Endothelial cell (in vitro differentiated cells): ENCODE results near the gene SET. TPM values are rescaled to one million over a fixed set of nuclear protein-coding genes. Genes with fewer than 3 reads are reported as not detected.
"Not testable (repeated sequence)": the region's sequence is repeated elsewhere in the genome, so short reads cannot be mapped to it uniquely, and the experiment has no call there.

Experiments
- DNase-seq: peaks from one replicate; pipeline ENCODE4 v3.0.0; 2021; ENCODE audit warnings: low spot score
- H3K27ac Mint-ChIP-seq: one replicate; pipeline ENCODE4 v1.8.0; 2021; ENCODE audit warnings: mixed read lengths, inconsistent platforms; ENCODE audit not compliant: unreplicated experiment
- H3K27me3 Mint-ChIP-seq: one replicate; pipeline ENCODE4 v1.8.0; 2021; ENCODE audit warnings: mild to moderate bottlenecking, moderate library complexity, mixed read lengths, inconsistent platforms; ENCODE audit not compliant: unreplicated experiment
- H3K36me3 Mint-ChIP-seq: one replicate; pipeline ENCODE4 v1.8.0; 2021; ENCODE audit warnings: mild to moderate bottlenecking, low read depth, mixed read lengths, inconsistent platforms; ENCODE audit not compliant: unreplicated experiment
- H3K4me1 Mint-ChIP-seq: one replicate; pipeline ENCODE4 v1.8.0; 2021; ENCODE audit warnings: mild to moderate bottlenecking, mixed read lengths, inconsistent platforms; ENCODE audit not compliant: unreplicated experiment
- H3K4me3 Mint-ChIP-seq: one replicate; pipeline ENCODE4 v1.8.0; 2021; ENCODE audit warnings: mild to moderate bottlenecking, mixed read lengths, inconsistent platforms; ENCODE audit not compliant: unreplicated experiment
- H3K9me3 Mint-ChIP-seq: one replicate; pipeline ENCODE4 v1.8.0; 2021; ENCODE audit warnings: mixed read lengths, inconsistent platforms; ENCODE audit not compliant: unreplicated experiment
- total RNA-seq: library from RNA; stranded (reverse); fragmentation: NEBNext Ultra II Directional; extraction: Animal tissue kit (Norgen Biotek cat#: 25700); gene quantifications from one replicate; pipeline ENCODE4 v1.2.1, GENCODE V29; 2021; ENCODE audit not compliant: unreplicated experiment
- TF ChIP-seq, protein P1 (sequence below): fragments of 200-600 bp; sonication (generic); IDR thresholded peaks from one replicate; pipeline ENCODE4 v1.5.0; 2021; ENCODE audit warnings: antibody characterized with exemption; ENCODE audit not compliant: unreplicated experiment

The SET gene
- total RNA-seq, 1 donor from 2014 or later: 420 TPM

DNA sequence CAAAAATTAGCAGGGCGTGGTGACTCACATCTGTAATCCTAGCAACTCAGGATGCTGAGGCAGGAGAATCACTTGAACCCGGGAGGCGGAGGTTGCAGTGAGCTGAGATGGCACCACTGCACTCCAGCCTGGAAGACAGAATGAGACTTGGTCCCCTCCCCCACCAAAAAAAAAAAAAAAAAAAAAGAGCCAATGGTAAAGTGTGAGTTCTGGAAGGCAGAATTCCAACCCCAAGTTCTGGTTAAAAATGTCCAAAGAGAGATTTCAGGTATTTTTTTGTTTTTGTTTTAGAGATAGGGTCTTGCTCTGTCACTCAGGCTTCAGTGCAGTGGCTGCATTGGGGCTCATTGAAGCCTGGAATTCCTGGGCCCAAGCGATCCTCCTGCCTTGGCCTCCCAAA is 1.6 kb upstream of the SET start:
- peaks cover 11% of the 10 kb centered on the region for H3K27me3 Mint-ChIP-seq
- no peak for DNase-seq
- H3K9me3 Mint-ChIP-seq: no peaks in the 10 kb centered on the region
- H3K4me3 Mint-ChIP-seq: peak overlapping the region; percentile 94
- TF ChIP-seq, protein P1, sequence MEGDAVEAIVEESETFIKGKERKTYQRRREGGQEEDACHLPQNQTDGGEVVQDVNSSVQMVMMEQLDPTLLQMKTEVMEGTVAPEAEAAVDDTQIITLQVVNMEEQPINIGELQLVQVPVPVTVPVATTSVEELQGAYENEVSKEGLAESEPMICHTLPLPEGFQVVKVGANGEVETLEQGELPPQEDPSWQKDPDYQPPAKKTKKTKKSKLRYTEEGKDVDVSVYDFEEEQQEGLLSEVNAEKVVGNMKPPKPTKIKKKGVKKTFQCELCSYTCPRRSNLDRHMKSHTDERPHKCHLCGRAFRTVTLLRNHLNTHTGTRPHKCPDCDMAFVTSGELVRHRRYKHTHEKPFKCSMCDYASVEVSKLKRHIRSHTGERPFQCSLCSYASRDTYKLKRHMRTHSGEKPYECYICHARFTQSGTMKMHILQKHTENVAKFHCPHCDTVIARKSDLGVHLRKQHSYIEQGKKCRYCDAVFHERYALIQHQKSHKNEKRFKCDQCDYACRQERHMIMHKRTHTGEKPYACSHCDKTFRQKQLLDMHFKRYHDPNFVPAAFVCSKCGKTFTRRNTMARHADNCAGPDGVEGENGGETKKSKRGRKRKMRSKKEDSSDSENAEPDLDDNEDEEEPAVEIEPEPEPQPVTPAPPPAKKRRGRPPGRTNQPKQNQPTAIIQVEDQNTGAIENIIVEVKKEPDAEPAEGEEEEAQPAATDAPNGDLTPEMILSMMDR: no peak
- H3K27ac Mint-ChIP-seq: no peak overlapping the region
- peaks cover 18% of the 10 kb centered on the region for H3K36me3 Mint-ChIP-seq
- peaks cover 46% of the 10 kb centered on the region for H3K4me1 Mint-ChIP-seq

DNA sequence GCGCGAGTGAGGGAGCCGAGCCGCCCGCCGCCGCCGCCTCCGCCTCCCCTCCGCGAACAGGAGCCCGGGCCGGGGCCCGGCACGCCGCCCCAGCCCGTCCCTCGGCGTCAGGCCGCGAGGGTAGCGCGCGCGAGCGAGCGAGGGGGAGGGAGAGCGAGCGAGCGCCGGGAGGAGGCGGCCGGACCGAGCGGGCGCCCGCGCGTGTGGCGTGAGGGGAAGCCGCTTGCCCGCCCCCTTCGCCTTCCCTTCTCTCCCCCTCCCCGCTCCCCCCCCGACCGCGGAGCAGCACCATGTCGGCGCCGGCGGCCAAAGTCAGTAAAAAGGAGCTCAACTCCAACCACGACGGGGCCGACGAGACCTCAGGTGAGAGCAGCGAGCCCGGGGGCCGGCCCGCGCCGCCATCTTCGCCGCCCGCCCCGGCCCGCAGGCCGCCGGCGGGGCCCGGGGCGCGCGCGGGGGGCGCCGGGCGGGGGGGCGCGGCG is 312 bp downstream of the SET start:
- Mint-ChIP-seq H3K27me3 (peaks cover 9% of the 10 kb centered on the region), H3K27ac (no peak overlapping the region), H3K9me3 (no peaks in the 10 kb centered on the region), H3K36me3 (peaks cover 24% of the 10 kb centered on the region), H3K4me3 (no peak overlapping the region), H3K4me1 (peaks cover 39% of the 10 kb centered on the region)
- TF ChIP-seq, protein P1: no peak
- DNase-seq: no peak

DNA sequence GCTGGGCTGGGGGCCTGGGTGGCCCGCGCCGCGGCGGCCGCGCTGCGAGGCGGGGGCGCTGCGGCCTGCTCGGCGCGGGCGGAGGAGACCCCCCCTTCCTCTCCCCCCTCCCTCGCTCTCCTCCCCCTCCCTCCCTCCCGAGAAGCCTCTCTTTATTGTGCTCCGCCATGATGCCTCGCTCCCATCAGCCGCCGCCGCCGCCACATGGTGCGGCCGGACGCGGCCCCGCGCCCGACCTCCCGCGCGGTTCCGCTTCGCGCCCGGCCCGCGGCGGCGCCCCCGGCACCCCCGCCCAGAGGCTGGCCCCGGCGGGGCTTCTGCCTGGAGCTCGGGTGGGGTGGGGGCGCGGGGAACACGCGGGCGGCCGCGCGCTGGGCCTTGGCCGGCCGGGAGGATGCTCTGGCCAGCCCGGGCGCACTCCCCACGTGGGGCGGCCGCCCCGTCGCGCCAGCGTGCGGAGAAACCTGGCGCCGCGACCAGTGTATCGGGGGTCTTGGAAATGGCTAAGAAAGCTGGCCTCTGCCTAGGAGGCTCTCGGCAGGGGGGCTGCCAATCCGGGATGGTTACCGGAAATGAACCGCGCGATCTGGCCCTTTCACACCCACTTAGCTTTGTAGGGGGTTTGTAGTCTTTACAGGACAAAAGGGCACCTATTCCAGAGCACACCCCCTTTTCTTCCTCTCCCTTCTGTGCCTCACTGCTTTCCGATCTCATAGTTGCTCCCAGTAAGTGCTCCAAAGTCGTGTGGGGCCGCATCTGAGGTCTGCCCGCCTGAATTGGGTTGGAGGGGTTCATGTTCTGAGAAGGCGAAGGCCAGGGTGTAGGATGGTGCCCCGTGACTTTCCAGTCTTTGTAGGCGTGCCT is 1.0 kb downstream of the SET start:
- Mint-ChIP-seq H3K4me1 (peaks cover 32% of the 10 kb centered on the region), H3K36me3 (peaks cover 24% of the 10 kb centered on the region), H3K4me3 (peak overlapping the region; percentile 100)

DNA sequence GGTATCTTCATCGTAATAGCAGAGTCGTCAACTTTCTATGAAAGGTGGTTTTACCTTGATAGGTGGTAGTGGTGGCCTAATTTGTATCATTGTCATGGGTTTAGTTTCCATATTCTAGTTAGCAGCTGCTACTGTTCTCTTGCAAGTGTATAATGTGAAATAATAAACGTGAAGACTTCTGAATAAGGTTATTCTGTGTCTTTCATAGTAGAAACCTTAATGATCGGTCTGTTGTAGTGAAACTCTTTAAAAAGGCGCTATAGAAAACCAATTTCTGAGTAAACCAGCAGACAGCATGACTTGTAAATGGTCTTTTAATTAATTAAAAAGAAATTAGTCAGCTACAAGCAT is 1.6 kb downstream of the SET start:
- Mint-ChIP-seq H3K27me3 (peaks cover 5% of the 10 kb centered on the region), H3K9me3 (no peaks in the 10 kb centered on the region), H3K36me3 (peaks cover 24% of the 10 kb centered on the region), H3K27ac (peak overlapping the region; percentile 97), H3K4me1 (peaks cover 27% of the 10 kb centered on the region), H3K4me3 (peak overlapping the region; percentile 100)
- TF ChIP-seq, protein P1: no peak
- DNase-seq: no peak

More for the DNA sequence above, 1.0 kb downstream of the SET start:
- H3K27me3 Mint-ChIP-seq: peaks cover 5% of the 10 kb centered on the region
- DNase-seq: peak; percentile 41
- peak overlapping the region; percentile 97 for H3K27ac Mint-ChIP-seq
- H3K9me3 Mint-ChIP-seq: no peaks in the 10 kb centered on the region
- TF ChIP-seq, protein P1: no peak

GRCh38 chr9:128693738-128694137 is 4.7 kb downstream of the SET start:
- DNase-seq, H3K27me3 Mint-ChIP-seq, H3K9me3 Mint-ChIP-seq: not testable (repeated sequence)
- Mint-ChIP-seq H3K4me3 (peak overlapping the region; percentile 73), H3K36me3 (peaks cover 29% of the 10 kb centered on the region), H3K4me1 (peaks cover 15% of the 10 kb centered on the region), H3K27ac (peak overlapping the region; percentile 43)
